Testis (tissue), 3 donors: Measurements from ENCODE around the gene SMOC1. TPM values are rescaled to one million over a fixed set of nuclear protein-coding genes. Genes with fewer than 3 reads are reported as not detected.

ENCODE experiments used
- DNase-seq: peaks from one replicate; pipeline ENCODE4 v3.0.0-alpha.2; 2019
- H3K27ac ChIP-seq, 2 donors: fragments of 200-600 bp; sonication (generic); one replicate each; pipeline ENCODE4 v1.5.1; 2019
- H3K27me3 ChIP-seq: fragments of 200-600 bp; sonication (generic); one replicate; pipeline ENCODE4 v1.5.1; 2019
- H3K36me3 ChIP-seq: fragments of 200-600 bp; sonication (generic); one replicate; pipeline ENCODE4 v1.5.1; 2017; ENCODE audit warnings: low read depth; ENCODE audit errors: missing control alignments
- H3K4me1 ChIP-seq: fragments of 200-600 bp; sonication (generic); one replicate; pipeline ENCODE4 v1.5.1; 2019
- H3K4me3 ChIP-seq, 2 donors: fragments of 200-600 bp; sonication (generic); one replicate each; pipeline ENCODE4 v1.5.1; 2017 to 2019
- H3K9me3 ChIP-seq: fragments of 200-600 bp; sonication (generic); one replicate; pipeline ENCODE4 v1.5.1; 2017
- POLR2A ChIP-seq: fragments of 450-650 bp; IDR thresholded peaks from one replicate; pipeline ENCODE4 v1.6.1; 2017; ENCODE audit warnings: antibody characterized with exemption, mild to moderate bottlenecking, moderate library complexity
- WGBS, 2 donors: methylation state at CpG; one replicate each; pipeline ENCODE4 v1.1.5; 2018; 5-methylcytosine and 5-hydroxymethylcytosine counted together
- intact Hi-C: fragments of 100-400 bp; cut with DNase I; formaldehyde crosslinking; loops from one replicate; pipeline ENCODE4 v1.15.1; 2023; ENCODE audit warnings: low total_unique reads
- polyA plus RNA-seq: library from polyadenylated mRNA; stranded (reverse); fragments of 350-450 nt; fragmentation: Illumina TruSeq; extraction: RNeasy Lipid Tissue Mini Kit (QIAGEN cat#74804); gene quantifications from one replicate; pipeline ENCODE4 v1.2.3, GENCODE V29; 2014; ENCODE audit warnings: low read depth, low replicate concordance; ENCODE audit not compliant: insufficient read depth
- total RNA-seq, 2 donors: library from RNA; depleted of rRNA; stranded (reverse); fragments of >200 nt; gene quantifications; one replicate each; pipeline ENCODE4 v1.2.3, GENCODE V29; 2016
- TF ChIP-seq, protein P1 (sequence below), 3 experiments: fragments of 450-650 bp in 2 of 3; fragments of 200-600 bp in 1 of 3; sonication (generic) in 1 of 3; IDR thresholded peaks; one replicate each; pipeline ENCODE4 v1.5.1; 2016 to 2019; ENCODE audit warnings: antibody characterized with exemption in 3 of 3, mild to moderate bottlenecking in 2 of 3, moderate library complexity in 1 of 3

Gene SMOC1
- total and polyA plus RNA-seq, 3 donors from 2014 or later, result 88.2 to 248 (median 143) TPM

- DNase-seq, result no peak
- Histone ChIP-seq H3K36me3 (no peaks in the 10 kb centered on the region), H3K9me3 (no peaks in the 10 kb centered on the region), H3K27me3 (no peaks in the 10 kb centered on the region), H3K27ac (no peak overlapping the region), H3K4me1 (peaks cover 28% of the 10 kb centered on the region), H3K4me3 (no peak overlapping the region)
- intact Hi-C loops, result no loop called here
- 0 to 100% methylated on average over 1 of the region's 1 CpG for WGBS, 2 donors
- TF ChIP-seq, protein P1, sequence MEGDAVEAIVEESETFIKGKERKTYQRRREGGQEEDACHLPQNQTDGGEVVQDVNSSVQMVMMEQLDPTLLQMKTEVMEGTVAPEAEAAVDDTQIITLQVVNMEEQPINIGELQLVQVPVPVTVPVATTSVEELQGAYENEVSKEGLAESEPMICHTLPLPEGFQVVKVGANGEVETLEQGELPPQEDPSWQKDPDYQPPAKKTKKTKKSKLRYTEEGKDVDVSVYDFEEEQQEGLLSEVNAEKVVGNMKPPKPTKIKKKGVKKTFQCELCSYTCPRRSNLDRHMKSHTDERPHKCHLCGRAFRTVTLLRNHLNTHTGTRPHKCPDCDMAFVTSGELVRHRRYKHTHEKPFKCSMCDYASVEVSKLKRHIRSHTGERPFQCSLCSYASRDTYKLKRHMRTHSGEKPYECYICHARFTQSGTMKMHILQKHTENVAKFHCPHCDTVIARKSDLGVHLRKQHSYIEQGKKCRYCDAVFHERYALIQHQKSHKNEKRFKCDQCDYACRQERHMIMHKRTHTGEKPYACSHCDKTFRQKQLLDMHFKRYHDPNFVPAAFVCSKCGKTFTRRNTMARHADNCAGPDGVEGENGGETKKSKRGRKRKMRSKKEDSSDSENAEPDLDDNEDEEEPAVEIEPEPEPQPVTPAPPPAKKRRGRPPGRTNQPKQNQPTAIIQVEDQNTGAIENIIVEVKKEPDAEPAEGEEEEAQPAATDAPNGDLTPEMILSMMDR (IDR thresholded peaks at IDR 0.05), result no peak
- TF ChIP-seq POLR2A, result no peak
Observed at GRCh38 chr14:70023871-70024270, 144.7 kb downstream of the SMOC1 start.

DNA sequence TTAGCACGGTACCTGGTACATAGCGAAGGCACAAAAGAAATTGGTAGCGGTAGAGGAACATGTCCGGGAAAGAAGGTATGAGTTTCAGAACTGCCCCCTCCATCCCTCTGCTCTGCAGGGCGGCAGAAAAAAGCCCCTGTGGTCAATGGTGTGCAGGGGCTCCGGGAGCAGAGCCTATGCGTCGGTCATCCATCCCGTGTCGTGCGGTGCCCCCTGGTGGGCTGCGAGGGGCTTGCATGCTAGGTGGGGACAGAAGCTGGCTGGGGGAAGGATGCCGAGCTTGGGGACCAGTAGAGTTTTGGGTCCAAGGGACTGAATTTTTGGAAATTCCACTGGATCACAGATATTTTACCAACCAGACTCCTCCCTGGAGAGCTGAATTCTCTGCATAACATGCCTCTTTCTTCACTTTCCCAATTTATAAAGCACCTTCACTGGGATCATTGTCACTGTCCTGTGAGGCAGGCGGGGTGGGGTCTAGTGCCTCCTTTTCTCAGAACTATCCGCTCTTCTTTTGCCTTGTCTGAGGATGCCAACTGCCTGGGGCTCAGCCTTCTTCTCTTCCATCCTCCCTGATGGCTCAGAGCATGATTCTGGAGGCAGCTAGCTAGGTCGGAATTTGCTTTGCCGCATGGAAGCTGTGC is 148.7 kb downstream of the SMOC1 start:
- intact Hi-C loops, result loop anchor here (5.0 kb wide), 1 partner anchor 211 kb away; no protein-coding TSS in a partner anchor
- Histone ChIP-seq H3K9me3 (no peaks in the 10 kb centered on the region), H3K4me3 (no peak overlapping the region), H3K36me3 (no peaks in the 10 kb centered on the region), H3K4me1 (no peaks in the 10 kb centered on the region), H3K27me3 (no peaks in the 10 kb centered on the region), H3K27ac (no peak overlapping the region)
- WGBS, 2 donors, result 44 to 52% methylated on average over 16 to 17 of the region's 17 CpGs
- TF ChIP-seq POLR2A, result no peak
- TF ChIP-seq, protein P1 (IDR thresholded peaks at IDR 0.05), result peak; percentile 81 to 89 (median 81)
- DNase-seq, result peak; percentile 82

DNA sequence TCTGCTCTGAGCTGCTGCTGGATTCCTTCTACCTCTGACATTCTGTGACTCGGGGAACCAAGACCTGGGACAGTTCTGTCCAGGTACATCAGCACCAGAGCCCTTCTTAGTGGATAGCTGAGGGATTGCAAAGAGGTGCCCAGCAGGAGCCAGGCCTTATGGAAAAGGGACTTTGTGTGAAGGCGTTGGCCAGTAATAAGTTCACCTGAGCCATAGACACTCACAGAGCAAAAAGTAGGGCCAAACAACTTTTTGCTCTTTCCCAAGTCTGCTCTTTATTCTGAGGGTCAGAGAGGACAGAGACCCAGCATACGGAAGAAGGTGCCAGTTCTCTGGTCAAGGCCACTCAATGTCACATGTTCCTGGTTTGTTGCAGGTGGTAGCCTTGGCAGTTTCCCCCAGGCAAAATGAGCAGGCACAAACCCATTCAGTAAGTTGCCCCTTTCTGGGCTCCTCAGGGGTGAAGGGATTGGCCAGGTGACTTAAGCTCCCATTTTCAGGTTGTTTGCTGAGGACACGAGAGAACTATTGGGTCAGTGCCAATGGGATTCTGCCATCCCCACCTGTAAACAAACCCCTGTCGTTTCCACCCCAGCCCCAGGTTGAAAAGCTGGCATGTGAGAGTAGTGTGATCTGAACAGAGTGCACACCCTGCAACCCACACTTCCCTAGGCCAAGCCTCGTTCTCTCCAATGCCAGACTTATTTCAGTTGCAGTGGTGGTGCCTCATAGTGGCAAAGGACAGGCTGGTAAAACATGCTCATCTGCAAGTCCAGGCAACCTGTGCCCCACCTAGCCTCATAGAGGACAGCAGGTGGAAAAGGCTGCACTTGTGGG is 150.3 kb downstream of the SMOC1 start:
- no peak for TF ChIP-seq POLR2A
- TF ChIP-seq, protein P1 (IDR thresholded peaks at IDR 0.05), result no peak
- H3K4me3 ChIP-seq, result no peak overlapping the region
- no peaks in the 10 kb centered on the region for H3K36me3 ChIP-seq
- no peaks in the 10 kb centered on the region for H3K4me1 ChIP-seq
- 62 to 77% methylated on average over 5 to 6 of the region's 6 CpGs for WGBS, 2 donors
- no peak overlapping the region for H3K27ac ChIP-seq
- no peaks in the 10 kb centered on the region for H3K9me3 ChIP-seq
- intact Hi-C loops, result loop anchor here (5.0 kb wide), 1 partner anchor 212 kb away; no protein-coding TSS in a partner anchor
- DNase-seq, result no peak
- no peaks in the 10 kb centered on the region for H3K27me3 ChIP-seq

DNA sequence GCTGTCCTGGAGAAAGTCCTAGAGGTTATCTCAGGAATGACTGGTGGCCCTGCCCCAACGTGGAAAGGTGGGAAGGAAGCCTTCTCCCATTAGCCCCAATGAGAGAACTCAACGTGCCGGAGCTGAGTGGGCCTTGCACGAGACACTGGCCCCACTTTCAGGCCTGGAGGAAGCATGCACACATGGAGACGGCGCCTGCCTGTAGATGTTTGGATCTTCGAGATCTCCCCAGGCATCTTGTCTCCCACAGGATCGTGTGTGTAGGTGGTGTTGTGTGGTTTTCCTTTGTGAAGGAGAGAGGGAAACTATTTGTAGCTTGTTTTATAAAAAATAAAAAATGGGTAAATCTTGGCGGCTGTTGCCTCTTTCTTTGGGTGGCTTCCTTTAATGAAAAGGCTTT is 152.8 kb downstream of the SMOC1 start:
- no peak for TF ChIP-seq POLR2A
- DNase-seq, result no peak
- H3K27me3 ChIP-seq, result no peaks in the 10 kb centered on the region
- intact Hi-C loops, result no loop called here
- no peak overlapping the region for H3K27ac ChIP-seq
- H3K4me3 ChIP-seq, result no peak overlapping the region
- no peaks in the 10 kb centered on the region for H3K9me3 ChIP-seq
- 75% methylated on average over 9 of the region's 9 CpGs for WGBS, 2 donors
- H3K36me3 ChIP-seq, result no peaks in the 10 kb centered on the region
- no peaks in the 10 kb centered on the region for H3K4me1 ChIP-seq

DNA sequence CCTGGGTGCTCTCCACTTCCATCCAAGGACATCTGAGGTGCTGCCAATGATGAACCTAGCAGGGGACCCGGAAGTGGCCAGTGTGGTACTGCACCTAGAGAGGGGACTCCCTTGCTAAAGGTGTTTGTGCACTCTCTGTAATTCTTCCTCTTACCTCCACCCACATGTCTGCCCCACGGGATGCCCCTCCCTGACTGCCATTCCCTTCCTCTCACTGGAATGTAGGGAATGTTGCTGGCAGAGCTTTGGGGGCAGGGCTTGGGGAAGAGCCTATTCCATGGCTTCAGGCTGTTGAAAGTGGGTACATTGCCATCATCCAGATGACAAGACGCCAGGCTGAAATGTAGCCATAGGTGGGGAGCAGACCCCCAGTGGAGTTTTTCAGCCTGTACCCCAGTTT is 153.2 kb downstream of the SMOC1 start:
- Histone ChIP-seq H3K27me3 (no peaks in the 10 kb centered on the region), H3K9me3 (no peaks in the 10 kb centered on the region), H3K27ac (no peak overlapping the region), H3K4me1 (no peaks in the 10 kb centered on the region), H3K4me3 (no peak overlapping the region), H3K36me3 (no peaks in the 10 kb centered on the region)
- intact Hi-C loops, result no loop called here
- no peak for DNase-seq
- WGBS, 2 donors, result 58 to 70% methylated on average over 3 of the region's 3 CpGs
- TF ChIP-seq, protein P1 (IDR thresholded peaks at IDR 0.05), result no peak
- no peak for TF ChIP-seq POLR2A
